GM21786 (cell line): Measurements from ENCODE around the gene ZNF473.

Experiments
- ATAC-seq: cut with Tn5 transposase; IDR thresholded peaks from one replicate; pipeline ENCODE4 v1.9.1; 2021; ENCODE audit not compliant: unreplicated experiment

Gene ZNF473

GRCh38 chr19:50025794-50026549, at the start of gene ZNF473:
TSS of gene ZNF473 (plus strand) at chr19:50026005. CDS start at chr19:50031083, 5,078 bp downstream.
- ATAC-seq = peak; percentile 57

GRCh38 chr19:49976496-49976895, 49.3 kb upstream of the ZNF473 start:
- ATAC-seq = no peak

GRCh38 chr19:49977076-49977475, 48.7 kb upstream of the ZNF473 start:
- ATAC-seq = no peak

- ATAC-seq = no peak
Measured at GRCh38 chr19:49977881-49978280, 47.9 kb upstream of the ZNF473 start.

- no peak for ATAC-seq
Measured at GRCh38 chr19:49978324-49978723, 47.5 kb upstream of the ZNF473 start.

GRCh38 chr19:49981603-49982593, 43.9 kb upstream of the ZNF473 start:
- ATAC-seq = no peak

- no peak for ATAC-seq
Measured at GRCh38 chr19:49983645-49984229, 42.1 kb upstream of the ZNF473 start.

GRCh38 chr19:49984491-49984890, 41.3 kb upstream of the ZNF473 start:
- ATAC-seq = no peak

- no peak for ATAC-seq
Measured at GRCh38 chr19:49985871-49986270, 39.9 kb upstream of the ZNF473 start.

- ATAC-seq = no peak
Measured at GRCh38 chr19:49986354-49986753, 39.5 kb upstream of the ZNF473 start.

GRCh38 chr19:49987159-49987698, 38.6 kb upstream of the ZNF473 start:
- no peak for ATAC-seq

GRCh38 chr19:49988007-49988406, 37.8 kb upstream of the ZNF473 start:
- no peak for ATAC-seq

- ATAC-seq = no peak
Measured at GRCh38 chr19:49988433-49988832, 37.4 kb upstream of the ZNF473 start.

- no peak for ATAC-seq
Measured at GRCh38 chr19:49997709-49998108, 28.1 kb upstream of the ZNF473 start.

GRCh38 chr19:49999371-50000010, 26.3 kb upstream of the ZNF473 start:
- ATAC-seq = no peak

- no peak for ATAC-seq
Measured at GRCh38 chr19:50000038-50000840, 25.6 kb upstream of the ZNF473 start.

- no peak for ATAC-seq
Measured at GRCh38 chr19:50000841-50001557, 24.8 kb upstream of the ZNF473 start.

GRCh38 chr19:50001775-50002174, 24.0 kb upstream of the ZNF473 start:
- ATAC-seq = no peak

- no peak for ATAC-seq
Measured at GRCh38 chr19:50002386-50002960, 23.3 kb upstream of the ZNF473 start.
